RWPE1 (cell line): ENCODE results near the gene EGF.
"Not testable (repeated sequence)": the region's sequence is repeated elsewhere in the genome, so short reads cannot be mapped to it uniquely, and the experiment has no call there.

Experiments used
- CTCF ChIA-PET: fragments of 350-600 bp; sonication (Branson Sonifier 250); formaldehyde crosslinking; extraction: SDS; loops from one replicate; lab custom pipeline; 2021; lab: Yijun Ruan, JAX
- POLR2A ChIA-PET: fragments of 400-600 bp; formaldehyde crosslinking; extraction: SDS; loops from one replicate; lab custom pipeline; 2020; ENCODE audit warnings: antibody characterized with exemption; ENCODE audit not compliant: low non-redundant PET; lab: Yijun Ruan, JAX
- DNase-seq: peaks from one replicate; pipeline ENCODE4 v3.0.0; 2012; ENCODE audit warnings: low spot score
- H3K27ac ChIP-seq: fragments of 450-650 bp; 2 replicates; pipeline ENCODE4 v1.5.1; 2017
- CTCF ChIP-seq: fragments of 450-650 bp; conservative IDR thresholded peaks from 2 replicates; pipeline ENCODE4 v1.5.1; 2017; ENCODE audit warnings: low read depth, mild to moderate bottlenecking

Gene EGF

GRCh38 chr4:109943745-109944144, 31.1 kb downstream of the EGF start:
- ChIA-PET POLR2A (no interaction called here), CTCF (interaction anchor here (0.5 kb wide), 1 partner anchor 128 kb away, joined by 3 read pairs; the partner anchor contains the start of gene GAR1)
- no peak for DNase-seq
- no peak for TF ChIP-seq CTCF
- no peak overlapping the region for H3K27ac ChIP-seq

- CTCF ChIA-PET: no interaction called here
- no peak overlapping the region for H3K27ac ChIP-seq
- no peak for DNase-seq
- no peak for TF ChIP-seq CTCF
- POLR2A ChIA-PET: no interaction called here
These were observed 31.9 kb downstream of the EGF start for GRCh38 chr4:109944591-109944990.

GRCh38 chr4:109945056-109945455, 32.4 kb downstream of the EGF start:
- ChIA-PET POLR2A (no interaction called here), CTCF (no interaction called here)
- TF ChIP-seq CTCF: no peak
- H3K27ac ChIP-seq: no peak overlapping the region
- peak; percentile 55 for DNase-seq

- CTCF ChIA-PET: interaction anchor here (0.6 kb wide), 2 partner anchors 16 to 505 kb away, joined by 3 read pairs; no protein-coding TSS in a partner anchor
- H3K27ac ChIP-seq: no peak overlapping the region
- POLR2A ChIA-PET: no interaction called here
- DNase-seq: no peak
- no peak for TF ChIP-seq CTCF
These were observed 33.4 kb downstream of the EGF start for GRCh38 chr4:109946120-109946519.

GRCh38 chr4:109947457-109947856, 34.8 kb downstream of the EGF start:
- CTCF ChIA-PET: interaction anchor here (0.7 kb wide), 1 partner anchor 420 kb away, joined by 3 read pairs; no protein-coding TSS in a partner anchor

GRCh38 chr4:109947918-109948317, 35.2 kb downstream of the EGF start:
- H3K27ac ChIP-seq: no peak overlapping the region
- CTCF ChIA-PET: interaction anchor here (0.7 kb wide), 1 partner anchor 421 kb away, joined by 3 read pairs; no protein-coding TSS in a partner anchor
- DNase-seq: no peak
- TF ChIP-seq CTCF: no peak
- POLR2A ChIA-PET: no interaction called here

More at GRCh38 chr4:109947457-109947856, 34.8 kb downstream of the EGF start:
- peak; percentile 57 for DNase-seq
- H3K27ac ChIP-seq: no peak overlapping the region
- POLR2A ChIA-PET: no interaction called here
- no peak for TF ChIP-seq CTCF

GRCh38 chr4:109949099-109949718, 36.5 kb downstream of the EGF start:
- H3K27ac ChIP-seq, POLR2A ChIA-PET, DNase-seq: not testable (repeated sequence)
- CTCF ChIA-PET: interaction anchor here (0.6 kb wide), 1 partner anchor 841 kb away, joined by 3 read pairs; no protein-coding TSS in a partner anchor
